Motor neuron (in vitro differentiated cells): ENCODE results near the gene PLVAP. TPM values are rescaled to one million over a fixed set of nuclear protein-coding genes. Genes with fewer than 3 reads are reported as not detected.
A peak's percentile ranks its signal among the peaks of the same experiment; 100 is the strongest.

Experiments
- ATAC-seq, 8 experiments: fragments of 200-7000 bp; cut with Tn5 transposase; replicated peaks in 6 of 8; 2 replicates each; pipeline ENCODE4 v1.8.0; 2021; ENCODE audit warnings: mild to moderate bottlenecking in 8 of 8, moderate library complexity in 8 of 8
- H3K27ac ChIP-seq, 2 donors: fragments of 250-450 bp; sonication (Bioruptor Pico); 2 replicates each; pipeline ENCODE4 v1.9.0; 2021; ENCODE audit warnings: antibody characterized with exemption in 2 of 2, mild to moderate bottlenecking in 2 of 2, moderate library complexity in 1 of 2
- H3K4me1 ChIP-seq, 2 donors: fragments of 250-450 bp; sonication (Bioruptor Pico); replicated peaks in 1 of 2; 2 replicates each; pipeline ENCODE4 v1.6.1; 2021; ENCODE audit warnings: antibody characterized with exemption in 2 of 2, mild to moderate bottlenecking in 2 of 2, moderate library complexity in 1 of 2
- H3K4me3 ChIP-seq, 5 donors: fragments of 250-450 bp; sonication (Bioruptor Pico); 2 replicates each; pipeline ENCODE4 v1.9.0; 2021; ENCODE audit warnings: antibody characterized with exemption in 5 of 5, mild to moderate bottlenecking in 5 of 5, moderate library complexity in 4 of 5
- WGBS, 10 experiments: fragments of 450-650 bp; shearing (Covaris generic); methylation state at CpG; one replicate each; pipeline ENCODE4 v1.0.0; 2022; 5-methylcytosine and 5-hydroxymethylcytosine counted together
- in situ Hi-C, 9 experiments: fragments of 400-800 bp; cut with MboI; loops; one replicate each; pipeline ENCODE4 v1.15.0; 2021; ENCODE audit warnings: low sequenced_read_pairs in 9 of 9, low pct_unique_long_range_greater_than_20kb in 2 of 9; ENCODE audit not compliant: unreplicated experiment in 9 of 9
- total RNA-seq, 8 experiments: library from RNA; unstranded; fragments of 300-600 nt; gene quantifications; 2 replicates each; pipeline versions ENCODE4 v1.2.3 to v1.2.4, GENCODE V29; 2022

The PLVAP gene
- total RNA-seq, 8 experiments from 2014 or later: 0.05 to 2.5 (median 0.27) TPM; not detected in 1

GRCh38 chr19:17393002-17393401 lies 15.9 kb upstream of the PLVAP start:
- 0 to 100% (median 42%) methylated on average over 1 of the region's 2 CpGs; no CpG with 5 or more reads in 4 of the 10 experiments for WGBS, 10 experiments
- Histone ChIP-seq H3K4me1 (peaks cover 4 to 5% of the 10 kb centered on the region in 2 donors), H3K27ac (no peak overlapping the region), H3K4me3 (no peak overlapping the region)
- in situ Hi-C loops: no loop called here
- no peak for ATAC-seq

GRCh38 chr19:17391371-17392151 lies 14.4 kb upstream of the PLVAP start:
- ATAC-seq: peak in 3 of 8 experiments; percentile 1 to 9 (median 4)
- H3K4me3 ChIP-seq: peak overlapping the region; percentile 31 to 40 (median 37)
- H3K27ac ChIP-seq: no peak overlapping the region
- WGBS, 10 experiments: 0 to 41% (median 13%) methylated on average over 1 to 10 of the region's 26 CpGs; no CpG with 5 or more reads in 1 of the 10 experiments
- in situ Hi-C loops: no loop called here
- peaks cover 4 to 5% of the 10 kb centered on the region in 2 donors for H3K4me1 ChIP-seq

- in situ Hi-C loops: no loop called here
Observed at GRCh38 chr19:17390665-17391370, 13.7 kb upstream of the PLVAP start.

GRCh38 chr19:17389957-17390664 lies 13.0 kb upstream of the PLVAP start:
- in situ Hi-C loops: no loop called here
- H3K27ac ChIP-seq: peak overlapping the region in 1 of 2 donors; percentile 13
- peak in 1 of 8 experiments; percentile 18 for ATAC-seq
- peak overlapping the region; percentile 31 to 40 (median 37) for H3K4me3 ChIP-seq
- 0 to 83% (median 60%) methylated on average over 1 to 5 of the region's 37 CpGs; no CpG with 5 or more reads in 2 of the 10 experiments for WGBS, 10 experiments
- peaks cover 4 to 5% of the 10 kb centered on the region in 2 donors for H3K4me1 ChIP-seq

More at GRCh38 chr19:17390665-17391370, 13.7 kb upstream of the PLVAP start:
- peak; percentile 95 to 98 (median 96) for ATAC-seq
- Histone ChIP-seq H3K4me3 (peak overlapping the region; percentile 31 to 40 (median 37)), H3K27ac (peak overlapping the region in 1 of 2 donors; percentile 13), H3K4me1 (peaks cover 4 to 5% of the 10 kb centered on the region in 2 donors)
- WGBS, 10 experiments: 0 to 20% (median 4%) methylated on average over 1 to 10 of the region's 50 CpGs; no CpG with 5 or more reads in 4 of the 10 experiments

GRCh38 chr19:17389288-17389687 lies 12.1 kb upstream of the PLVAP start:
- Histone ChIP-seq H3K27ac (no peak overlapping the region), H3K4me1 (peaks cover 4 to 5% of the 10 kb centered on the region in 2 donors), H3K4me3 (no peak overlapping the region)
- 0 to 67% (median 42%) methylated on average over 1 of the region's 1 CpG; no CpG with 5 or more reads in 2 of the 10 experiments for WGBS, 10 experiments
- no peak for ATAC-seq
- in situ Hi-C loops: no loop called here

- no peak overlapping the region for H3K4me3 ChIP-seq
- WGBS, 10 experiments: 20 to 89% (median 33%) methylated on average over 1 to 10 of the region's 20 CpGs; no CpG with 5 or more reads in 4 of the 10 experiments
- ATAC-seq: peak in 3 of 8 experiments; percentile 21 to 56 (median 38)
- H3K27ac ChIP-seq: no peak overlapping the region
- in situ Hi-C loops: no loop called here
- H3K4me1 ChIP-seq: peaks cover 0 to 6% of the 10 kb centered on the region in 2 donors
Observed at GRCh38 chr19:17385878-17386611, 8.9 kb upstream of the PLVAP start.

- Histone ChIP-seq H3K4me1 (peaks cover 0 to 6% of the 10 kb centered on the region in 2 donors), H3K27ac (no peak overlapping the region), H3K4me3 (no peak overlapping the region)
- 80 to 100% (median 99%) methylated on average over 1 to 4 of the region's 5 CpGs; no CpG with 5 or more reads in 2 of the 10 experiments for WGBS, 10 experiments
- in situ Hi-C loops: no loop called here
- no peak for ATAC-seq
Observed at GRCh38 chr19:17380426-17381138, 3.4 kb upstream of the PLVAP start.

- in situ Hi-C loops: no loop called here
- H3K27ac ChIP-seq: no peak overlapping the region
- no peak for ATAC-seq
Observed at GRCh38 chr19:17379221-17379631, 2.1 kb upstream of the PLVAP start.

GRCh38 chr19:17378271-17378670 lies 1.1 kb upstream of the PLVAP start:
- in situ Hi-C loops: no loop called here
- 0 to 100% (median 69%) methylated on average over 1 to 8 of the region's 13 CpGs; no CpG with 5 or more reads in 4 of the 10 experiments for WGBS, 10 experiments
- ATAC-seq: no peak

More at GRCh38 chr19:17379221-17379631, 2.1 kb upstream of the PLVAP start:
- WGBS, 10 experiments: 7 to 100% (median 51%) methylated on average over 1 to 12 of the region's 14 CpGs; no CpG with 5 or more reads in 3 of the 10 experiments
- peaks cover 0 to 6% of the 10 kb centered on the region in 2 donors for H3K4me1 ChIP-seq
- no peak overlapping the region for H3K4me3 ChIP-seq

GRCh38 chr19:17370026-17370587 lies 7.0 kb downstream of the PLVAP start:
- Histone ChIP-seq H3K4me3 (no peak overlapping the region), H3K4me1 (no peaks in the 10 kb centered on the region), H3K27ac (no peak overlapping the region)
- in situ Hi-C loops: no loop called here
- WGBS, 10 experiments: 25 to 93% (median 70%) methylated on average over 2 to 8 of the region's 8 CpGs
- ATAC-seq: peak in 3 of 8 experiments; percentile 38 to 78 (median 71)

More at GRCh38 chr19:17378271-17378670, 1.1 kb upstream of the PLVAP start:
- H3K4me3 ChIP-seq: no peak overlapping the region
- peaks cover 0 to 6% of the 10 kb centered on the region in 2 donors for H3K4me1 ChIP-seq
- H3K27ac ChIP-seq: no peak overlapping the region

- WGBS, 10 experiments: 47 to 100% (median 83%) methylated on average over 1 to 12 of the region's 22 CpGs; no CpG with 5 or more reads in 2 of the 10 experiments
- Histone ChIP-seq H3K4me3 (no peak overlapping the region), H3K27ac (no peak overlapping the region), H3K4me1 (no peaks in the 10 kb centered on the region)
- no peak for ATAC-seq
- in situ Hi-C loops: no loop called here
Observed at GRCh38 chr19:17365361-17365760, 11.8 kb downstream of the PLVAP start.
